Measurements from ENCODE around the gene ZNF512B.

The ZNF512B gene

GRCh38 chr20:63952210-63952535 is 17.6 kb downstream of the ZNF512B start:
- peaks cover 26% of the 10 kb centered on the region; the same call in 1 of the 2 replicates for H4K20me1 ChIP-seq (ENCODE audit: insufficient read depth, low read length)
- peak overlapping the region; percentile 99; the same call in 1 of the 2 replicates for H3K4me2 ChIP-seq (ENCODE audit: low read depth, low read length)
- no peaks in the 10 kb centered on the region for H3K27me3 ChIP-seq (replicated peaks; ENCODE audit: insufficient read depth, low read length)
- DNase-seq: no peak
- H3K27ac ChIP-seq (ENCODE audit: low read length): peak overlapping the region; percentile 74
- peak overlapping the region; percentile 50; the same call in 1 of the 2 replicates for H3K9ac ChIP-seq (ENCODE audit: low read length)
- no peaks in the 10 kb centered on the region for H3K9me2 ChIP-seq (replicated peaks; ENCODE audit: insufficient read depth, low read length)
- H3K9me3 ChIP-seq (replicated peaks; ENCODE audit: insufficient read depth, low read length): no peaks in the 10 kb centered on the region
- no peak overlapping the region for H2AFZ ChIP-seq (ENCODE audit: low read length)
- TF ChIP-seq EZH2phosphoT487 (IDR thresholded peaks at IDR 0.05; ENCODE audit: low read length) (no peak), EZH2 (optimal IDR thresholded peaks at IDR 0.05; ENCODE audit: low read depth, low read length) (no peak), CTCF (IDR thresholded peaks at IDR 0.05; ENCODE audit: low read length) (no peak)
- peak overlapping the region; percentile 45; the same call in 1 of the 2 replicates for H3K4me3 ChIP-seq (ENCODE audit: low read length)
- H3K4me1 ChIP-seq (ENCODE audit: low read length): peaks cover 38% of the 10 kb centered on the region
- H3K36me3 ChIP-seq (replicated peaks; ENCODE audit: insufficient read depth, low read length): no peaks in the 10 kb centered on the region
- peaks cover 90% of the 10 kb centered on the region for H3K79me2 ChIP-seq (ENCODE audit: low read length)
- peaks cover 28% of the 10 kb centered on the region for H3F3A ChIP-seq (ENCODE audit: insufficient read depth, low read length)

- Histone ChIP-seq H2AFZ (ENCODE audit: low read length) (no peak overlapping the region), H3K27ac (ENCODE audit: low read length) (peak overlapping the region; percentile 74), H3K9ac (ENCODE audit: low read length) (peak overlapping the region; percentile 50), H3K27me3 (replicated peaks; ENCODE audit: insufficient read depth, low read length) (no peaks in the 10 kb centered on the region), H3K4me2 (ENCODE audit: low read depth, low read length) (peak overlapping the region; percentile 99), H4K20me1 (ENCODE audit: insufficient read depth, low read length) (peaks cover 26% of the 10 kb centered on the region; the same call in 1 of the 2 replicates), H3K4me3 (ENCODE audit: low read length) (peak overlapping the region; percentile 45), H3F3A (ENCODE audit: insufficient read depth, low read length) (peaks cover 22% of the 10 kb centered on the region), H3K36me3 (replicated peaks; ENCODE audit: insufficient read depth, low read length) (no peaks in the 10 kb centered on the region), H3K9me2 (replicated peaks; ENCODE audit: insufficient read depth, low read length) (no peaks in the 10 kb centered on the region), H3K9me3 (replicated peaks; ENCODE audit: insufficient read depth, low read length) (no peaks in the 10 kb centered on the region), H3K4me1 (ENCODE audit: low read length) (peaks cover 38% of the 10 kb centered on the region), H3K79me2 (ENCODE audit: low read length) (peaks cover 95% of the 10 kb centered on the region)
- peak; percentile 71 for DNase-seq
- no peak for TF ChIP-seq EZH2 (optimal IDR thresholded peaks at IDR 0.05; ENCODE audit: low read depth, low read length)
- TF ChIP-seq CTCF (IDR thresholded peaks at IDR 0.05; ENCODE audit: low read length): no peak
- no peak for TF ChIP-seq EZH2phosphoT487 (IDR thresholded peaks at IDR 0.05; ENCODE audit: low read length)
Measured at GRCh38 chr20:63951398-63952209, 18.1 kb downstream of the ZNF512B start.

GRCh38 chr20:63950701-63951397 is 18.9 kb downstream of the ZNF512B start:
- peaks cover 99% of the 10 kb centered on the region for H3K79me2 ChIP-seq (ENCODE audit: low read length)
- peak overlapping the region; percentile 99 for H3K4me2 ChIP-seq (ENCODE audit: low read depth, low read length)
- H3K27ac ChIP-seq (ENCODE audit: low read length): peak overlapping the region; percentile 74
- no peak overlapping the region for H2AFZ ChIP-seq (ENCODE audit: low read length)
- H3K4me1 ChIP-seq (ENCODE audit: low read length): peaks cover 38% of the 10 kb centered on the region
- TF ChIP-seq EZH2 (optimal IDR thresholded peaks at IDR 0.05; ENCODE audit: low read depth, low read length): no peak
- TF ChIP-seq EZH2phosphoT487 (IDR thresholded peaks at IDR 0.05; ENCODE audit: low read length): no peak
- no peak for TF ChIP-seq CTCF (IDR thresholded peaks at IDR 0.05; ENCODE audit: low read length)
- H3K36me3 ChIP-seq (replicated peaks; ENCODE audit: insufficient read depth, low read length): no peaks in the 10 kb centered on the region
- DNase-seq: no peak
- no peaks in the 10 kb centered on the region for H3K9me3 ChIP-seq (replicated peaks; ENCODE audit: insufficient read depth, low read length)
- H3K4me3 ChIP-seq (ENCODE audit: low read length): peak overlapping the region; percentile 45
- H3K27me3 ChIP-seq (replicated peaks; ENCODE audit: insufficient read depth, low read length): no peaks in the 10 kb centered on the region
- peaks cover 22% of the 10 kb centered on the region for H3F3A ChIP-seq (ENCODE audit: insufficient read depth, low read length)
- no peaks in the 10 kb centered on the region for H3K9me2 ChIP-seq (replicated peaks; ENCODE audit: insufficient read depth, low read length)
- peaks cover 26% of the 10 kb centered on the region; the same call in 1 of the 2 replicates for H4K20me1 ChIP-seq (ENCODE audit: insufficient read depth, low read length)
- peak overlapping the region; percentile 50 for H3K9ac ChIP-seq (ENCODE audit: low read length)

Data from MM.1S (cell line).